ENCODE data around the gene NAA50. TPM values are rescaled to one million over a fixed set of nuclear protein-coding genes. Genes with fewer than 3 reads are reported as not detected.

Gene NAA50
- total and polyA plus RNA-seq, 2 experiments from 2014 or later: 103 to 260 TPM

DNA sequence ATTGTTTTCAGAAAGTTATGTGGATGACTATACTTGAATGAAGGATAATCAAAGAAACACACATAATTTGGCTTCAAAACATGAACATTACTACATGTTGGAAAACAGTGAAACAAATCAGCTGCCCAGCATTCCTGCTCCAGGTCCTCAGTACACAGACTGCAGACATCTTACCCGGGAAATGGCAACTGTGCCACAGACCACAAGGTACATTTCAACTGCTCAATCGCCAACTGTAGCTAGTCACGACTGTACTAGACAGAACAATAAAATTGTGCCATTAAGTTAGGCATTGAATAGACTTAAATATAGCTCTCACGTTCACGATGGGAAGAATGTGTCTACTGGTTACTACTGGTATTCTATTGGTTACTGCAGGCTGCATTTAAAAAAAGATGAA, 5.0 kb downstream of the NAA50 start:
- Histone ChIP-seq H3K36me3 (ENCODE audit: insufficient read depth) (no peaks in the 10 kb centered on the region), H3K27ac (ENCODE audit: low read depth) (peak overlapping the region; percentile 16; the same call in 1 of the 2 replicates), H3K79me2 (replicated peaks; ENCODE audit: insufficient read depth) (peaks cover 97% of the 10 kb centered on the region), H2AFZ (no peak overlapping the region), H3F3A (replicated peaks; ENCODE audit: low read depth) (no peaks in the 10 kb centered on the region), H3K4me3 (no peak overlapping the region), H4K20me1 (replicated peaks; ENCODE audit: insufficient read depth) (peaks cover 51% of the 10 kb centered on the region), H3K4me1 (ENCODE audit: insufficient read depth) (peaks cover 42% of the 10 kb centered on the region), H3K9me2 (ENCODE audit: insufficient read depth) (no peaks in the 10 kb centered on the region), H3K4me2 (no peak overlapping the region; the same call in 1 of the 2 replicates), H3K27me3 (ENCODE audit: insufficient read depth) (no peaks in the 10 kb centered on the region)
- no peak for TF ChIP-seq ZNF331 (CRISPR knock-in tag; IDR thresholded peaks at IDR 0.05; ENCODE audit: low read depth)
- TF ChIP-seq JUNB (IDR thresholded peaks at IDR 0.05; ENCODE audit: unreplicated experiment): no peak
- TF ChIP-seq CREB1 (CRISPR knock-in tag; IDR thresholded peaks at IDR 0.05; ENCODE audit: low read depth): no peak
- TF ChIP-seq, protein P1, sequence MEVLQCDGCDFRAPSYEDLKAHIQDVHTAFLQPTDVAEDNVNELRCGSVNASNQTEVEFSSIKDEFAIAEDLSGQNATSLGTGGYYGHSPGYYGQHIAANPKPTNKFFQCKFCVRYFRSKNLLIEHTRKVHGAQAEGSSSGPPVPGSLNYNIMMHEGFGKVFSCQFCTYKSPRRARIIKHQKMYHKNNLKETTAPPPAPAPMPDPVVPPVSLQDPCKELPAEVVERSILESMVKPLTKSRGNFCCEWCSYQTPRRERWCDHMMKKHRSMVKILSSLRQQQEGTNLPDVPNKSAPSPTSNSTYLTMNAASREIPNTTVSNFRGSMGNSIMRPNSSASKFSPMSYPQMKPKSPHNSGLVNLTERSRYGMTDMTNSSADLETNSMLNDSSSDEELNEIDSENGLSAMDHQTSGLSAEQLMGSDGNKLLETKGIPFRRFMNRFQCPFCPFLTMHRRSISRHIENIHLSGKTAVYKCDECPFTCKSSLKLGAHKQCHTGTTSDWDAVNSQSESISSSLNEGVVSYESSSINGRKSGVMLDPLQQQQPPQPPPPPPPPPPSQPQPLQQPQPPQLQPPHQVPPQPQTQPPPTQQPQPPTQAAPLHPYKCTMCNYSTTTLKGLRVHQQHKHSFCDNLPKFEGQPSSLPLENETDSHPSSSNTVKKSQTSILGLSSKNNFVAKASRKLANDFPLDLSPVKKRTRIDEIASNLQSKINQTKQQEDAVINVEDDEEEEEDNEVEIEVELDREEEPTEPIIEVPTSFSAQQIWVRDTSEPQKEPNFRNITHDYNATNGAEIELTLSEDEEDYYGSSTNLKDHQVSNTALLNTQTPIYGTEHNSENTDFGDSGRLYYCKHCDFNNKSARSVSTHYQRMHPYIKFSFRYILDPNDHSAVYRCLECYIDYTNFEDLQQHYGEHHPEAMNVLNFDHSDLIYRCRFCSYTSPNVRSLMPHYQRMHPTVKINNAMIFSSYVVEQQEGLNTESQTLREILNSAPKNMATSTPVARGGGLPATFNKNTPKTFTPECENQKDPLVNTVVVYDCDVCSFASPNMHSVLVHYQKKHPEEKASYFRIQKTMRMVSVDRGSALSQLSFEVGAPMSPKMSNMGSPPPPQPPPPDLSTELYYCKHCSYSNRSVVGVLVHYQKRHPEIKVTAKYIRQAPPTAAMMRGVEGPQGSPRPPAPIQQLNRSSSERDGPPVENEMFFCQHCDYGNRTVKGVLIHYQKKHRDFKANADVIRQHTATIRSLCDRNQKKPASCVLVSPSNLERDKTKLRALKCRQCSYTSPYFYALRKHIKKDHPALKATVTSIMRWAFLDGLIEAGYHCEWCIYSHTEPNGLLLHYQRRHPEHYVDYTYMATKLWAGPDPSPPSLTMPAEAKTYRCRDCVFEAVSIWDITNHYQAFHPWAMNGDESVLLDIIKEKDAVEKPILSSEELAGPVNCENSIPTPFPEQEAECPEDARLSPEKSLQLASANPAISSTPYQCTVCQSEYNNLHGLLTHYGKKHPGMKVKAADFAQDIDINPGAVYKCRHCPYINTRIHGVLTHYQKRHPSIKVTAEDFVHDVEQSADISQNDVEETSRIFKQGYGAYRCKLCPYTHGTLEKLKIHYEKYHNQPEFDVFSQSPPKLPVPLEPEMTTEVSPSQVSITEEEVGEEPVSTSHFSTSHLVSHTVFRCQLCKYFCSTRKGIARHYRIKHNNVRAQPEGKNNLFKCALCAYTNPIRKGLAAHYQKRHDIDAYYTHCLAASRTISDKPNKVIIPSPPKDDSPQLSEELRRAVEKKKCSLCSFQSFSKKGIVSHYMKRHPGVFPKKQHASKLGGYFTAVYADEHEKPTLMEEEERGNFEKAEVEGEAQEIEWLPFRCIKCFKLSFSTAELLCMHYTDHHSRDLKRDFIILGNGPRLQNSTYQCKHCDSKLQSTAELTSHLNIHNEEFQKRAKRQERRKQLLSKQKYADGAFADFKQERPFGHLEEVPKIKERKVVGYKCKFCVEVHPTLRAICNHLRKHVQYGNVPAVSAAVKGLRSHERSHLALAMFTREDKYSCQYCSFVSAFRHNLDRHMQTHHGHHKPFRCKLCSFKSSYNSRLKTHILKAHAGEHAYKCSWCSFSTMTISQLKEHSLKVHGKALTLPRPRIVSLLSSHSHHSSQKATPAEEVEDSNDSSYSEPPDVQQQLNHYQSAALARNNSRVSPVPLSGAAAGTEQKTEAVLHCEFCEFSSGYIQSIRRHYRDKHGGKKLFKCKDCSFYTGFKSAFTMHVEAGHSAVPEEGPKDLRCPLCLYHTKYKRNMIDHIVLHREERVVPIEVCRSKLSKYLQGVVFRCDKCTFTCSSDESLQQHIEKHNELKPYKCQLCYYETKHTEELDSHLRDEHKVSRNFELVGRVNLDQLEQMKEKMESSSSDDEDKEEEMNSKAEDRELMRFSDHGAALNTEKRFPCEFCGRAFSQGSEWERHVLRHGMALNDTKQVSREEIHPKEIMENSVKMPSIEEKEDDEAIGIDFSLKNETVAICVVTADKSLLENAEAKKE (CRISPR knock-in tag; IDR thresholded peaks at IDR 0.05): no peak
- no peak for TF ChIP-seq POLR2AphosphoS5 (IDR thresholded peaks at IDR 0.05; ENCODE audit: low read depth)
- TF ChIP-seq, protein P2, sequence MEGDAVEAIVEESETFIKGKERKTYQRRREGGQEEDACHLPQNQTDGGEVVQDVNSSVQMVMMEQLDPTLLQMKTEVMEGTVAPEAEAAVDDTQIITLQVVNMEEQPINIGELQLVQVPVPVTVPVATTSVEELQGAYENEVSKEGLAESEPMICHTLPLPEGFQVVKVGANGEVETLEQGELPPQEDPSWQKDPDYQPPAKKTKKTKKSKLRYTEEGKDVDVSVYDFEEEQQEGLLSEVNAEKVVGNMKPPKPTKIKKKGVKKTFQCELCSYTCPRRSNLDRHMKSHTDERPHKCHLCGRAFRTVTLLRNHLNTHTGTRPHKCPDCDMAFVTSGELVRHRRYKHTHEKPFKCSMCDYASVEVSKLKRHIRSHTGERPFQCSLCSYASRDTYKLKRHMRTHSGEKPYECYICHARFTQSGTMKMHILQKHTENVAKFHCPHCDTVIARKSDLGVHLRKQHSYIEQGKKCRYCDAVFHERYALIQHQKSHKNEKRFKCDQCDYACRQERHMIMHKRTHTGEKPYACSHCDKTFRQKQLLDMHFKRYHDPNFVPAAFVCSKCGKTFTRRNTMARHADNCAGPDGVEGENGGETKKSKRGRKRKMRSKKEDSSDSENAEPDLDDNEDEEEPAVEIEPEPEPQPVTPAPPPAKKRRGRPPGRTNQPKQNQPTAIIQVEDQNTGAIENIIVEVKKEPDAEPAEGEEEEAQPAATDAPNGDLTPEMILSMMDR (conservative IDR thresholded peaks at IDR 0.05; ENCODE audit: low read depth in 2 of 2): no peak
- TF ChIP-seq, protein P3, sequence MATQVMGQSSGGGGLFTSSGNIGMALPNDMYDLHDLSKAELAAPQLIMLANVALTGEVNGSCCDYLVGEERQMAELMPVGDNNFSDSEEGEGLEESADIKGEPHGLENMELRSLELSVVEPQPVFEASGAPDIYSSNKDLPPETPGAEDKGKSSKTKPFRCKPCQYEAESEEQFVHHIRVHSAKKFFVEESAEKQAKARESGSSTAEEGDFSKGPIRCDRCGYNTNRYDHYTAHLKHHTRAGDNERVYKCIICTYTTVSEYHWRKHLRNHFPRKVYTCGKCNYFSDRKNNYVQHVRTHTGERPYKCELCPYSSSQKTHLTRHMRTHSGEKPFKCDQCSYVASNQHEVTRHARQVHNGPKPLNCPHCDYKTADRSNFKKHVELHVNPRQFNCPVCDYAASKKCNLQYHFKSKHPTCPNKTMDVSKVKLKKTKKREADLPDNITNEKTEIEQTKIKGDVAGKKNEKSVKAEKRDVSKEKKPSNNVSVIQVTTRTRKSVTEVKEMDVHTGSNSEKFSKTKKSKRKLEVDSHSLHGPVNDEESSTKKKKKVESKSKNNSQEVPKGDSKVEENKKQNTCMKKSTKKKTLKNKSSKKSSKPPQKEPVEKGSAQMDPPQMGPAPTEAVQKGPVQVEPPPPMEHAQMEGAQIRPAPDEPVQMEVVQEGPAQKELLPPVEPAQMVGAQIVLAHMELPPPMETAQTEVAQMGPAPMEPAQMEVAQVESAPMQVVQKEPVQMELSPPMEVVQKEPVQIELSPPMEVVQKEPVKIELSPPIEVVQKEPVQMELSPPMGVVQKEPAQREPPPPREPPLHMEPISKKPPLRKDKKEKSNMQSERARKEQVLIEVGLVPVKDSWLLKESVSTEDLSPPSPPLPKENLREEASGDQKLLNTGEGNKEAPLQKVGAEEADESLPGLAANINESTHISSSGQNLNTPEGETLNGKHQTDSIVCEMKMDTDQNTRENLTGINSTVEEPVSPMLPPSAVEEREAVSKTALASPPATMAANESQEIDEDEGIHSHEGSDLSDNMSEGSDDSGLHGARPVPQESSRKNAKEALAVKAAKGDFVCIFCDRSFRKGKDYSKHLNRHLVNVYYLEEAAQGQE (IDR thresholded peaks at IDR 0.05; ENCODE audit: unreplicated experiment): no peak
- no peak for TF ChIP-seq NANOG (IDR thresholded peaks at IDR 0.05; ENCODE audit: borderline replicate concordance)
- TF ChIP-seq ZNF114 (CRISPR knock-in tag; IDR thresholded peaks at IDR 0.05): no peak
- no peak for TF ChIP-seq STAT1 (IDR thresholded peaks at IDR 0.05; ENCODE audit: unreplicated experiment)
- no peak for TF ChIP-seq EZH2phosphoT487 (IDR thresholded peaks at IDR 0.05; ENCODE audit: unreplicated experiment)
- TF ChIP-seq, protein P4, sequence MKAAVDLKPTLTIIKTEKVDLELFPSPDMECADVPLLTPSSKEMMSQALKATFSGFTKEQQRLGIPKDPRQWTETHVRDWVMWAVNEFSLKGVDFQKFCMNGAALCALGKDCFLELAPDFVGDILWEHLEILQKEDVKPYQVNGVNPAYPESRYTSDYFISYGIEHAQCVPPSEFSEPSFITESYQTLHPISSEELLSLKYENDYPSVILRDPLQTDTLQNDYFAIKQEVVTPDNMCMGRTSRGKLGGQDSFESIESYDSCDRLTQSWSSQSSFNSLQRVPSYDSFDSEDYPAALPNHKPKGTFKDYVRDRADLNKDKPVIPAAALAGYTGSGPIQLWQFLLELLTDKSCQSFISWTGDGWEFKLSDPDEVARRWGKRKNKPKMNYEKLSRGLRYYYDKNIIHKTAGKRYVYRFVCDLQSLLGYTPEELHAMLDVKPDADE (IDR thresholded peaks at IDR 0.05): no peak
- TF ChIP-seq EZH2 (IDR thresholded peaks at IDR 0.05; ENCODE audit: low read depth, unreplicated experiment): no peak
- Mint-ChIP-seq H3K4me3 (no peak overlapping the region), H3K27me3 (ENCODE audit: insufficient read depth, low read depth, poor library complexity) (peaks cover 11% of the 10 kb centered on the region), H3K9me3 (no peaks in the 10 kb centered on the region), H3K4me1 (peaks cover 71% of the 10 kb centered on the region), H3K36me3 (ENCODE audit: low read depth) (peaks cover 14% of the 10 kb centered on the region), H3K27ac (no peak overlapping the region; the same call in 1 of the 2 replicates)
- no peak for DNase-seq (ENCODE audit: low spot score)
- no peak for ATAC-seq

All from GM23338 (cell line).